Peyer's patch (tissue), 4 donors: Measurements from ENCODE around the gene TANGO6. TPM values are rescaled to one million over a fixed set of nuclear protein-coding genes. Genes with fewer than 3 reads are reported as not detected.

Experiments used
- DNase-seq, 3 donors: peaks; one replicate each; pipeline ENCODE4 v3.0.0-alpha.2; 2017 to 2019
- H3K27ac ChIP-seq, 4 donors: fragments of 200-600 bp; sonication (generic); one replicate each; pipeline ENCODE4 v1.5.1; 2016 to 2019
- H3K27me3 ChIP-seq, 2 donors: fragments of 200-600 bp; sonication (generic); one replicate each; pipeline ENCODE4 v1.5.1; 2019
- H3K36me3 ChIP-seq, 3 donors: fragments of 200-600 bp; sonication (generic); one replicate each; pipeline ENCODE4 v1.5.1; 2016 to 2019
- H3K4me1 ChIP-seq, 4 donors: fragments of 200-600 bp; sonication (generic); one replicate each; pipeline ENCODE4 v1.5.1; 2016 to 2019
- H3K4me3 ChIP-seq, 4 donors: fragments of 200-600 bp; sonication (generic); 1 replicate in 3 of 4; 2 replicates in 1 of 4; pipeline ENCODE4 v1.5.1; 2016 to 2019; ENCODE audit warnings: mild to moderate bottlenecking in 1 of 4
- H3K9me3 ChIP-seq, 4 donors: fragments of 200-600 bp; sonication (generic); one replicate each; pipeline ENCODE4 v1.5.1; 2016 to 2019; ENCODE audit warnings: mild to moderate bottlenecking in 1 of 4
- CTCF ChIP-seq, 6 experiments: fragments of 450-650 bp in 4 of 6; fragments of 200-600 bp in 2 of 6; sonication (generic) in 1 of 6; IDR thresholded peaks; one replicate each; pipeline ENCODE4 v1.5.1; 2017 to 2019; ENCODE audit warnings: antibody characterized with exemption in 6 of 6, mild to moderate bottlenecking in 3 of 6, moderate library complexity in 1 of 6
- POLR2A ChIP-seq, 2 donors: fragments of 450-650 bp; IDR thresholded peaks; one replicate each; pipeline ENCODE4 v1.5.1; 2017; ENCODE audit warnings: antibody characterized with exemption in 2 of 2, mild to moderate bottlenecking in 2 of 2, moderate library complexity in 2 of 2
- total RNA-seq, 4 donors: library from RNA; depleted of rRNA; stranded (reverse); fragments of >200 nt; gene quantifications; one replicate each; pipeline ENCODE4 v1.1.0, GENCODE V29; 2016

TANGO6 gene
- total RNA-seq, 4 donors from 2014 or later, result 9.2 to 44.6 (median 13.0) TPM

- DNase-seq, result no peak
- no peaks in the 10 kb centered on the region for H3K4me1 ChIP-seq
- peaks cover 0 to 4% (median 0%) of the 10 kb centered on the region in 3 donors for H3K36me3 ChIP-seq
- H3K27me3 ChIP-seq, result no peaks in the 10 kb centered on the region
- no peak overlapping the region for H3K27ac ChIP-seq
- TF ChIP-seq CTCF (IDR thresholded peaks at IDR 0.05), result no peak
- TF ChIP-seq POLR2A (IDR thresholded peaks at IDR 0.05), result no peak
- no peak overlapping the region for H3K4me3 ChIP-seq
- H3K9me3 ChIP-seq, result no peaks in the 10 kb centered on the region
These were observed 193.2 kb downstream of the TANGO6 start for GRCh38 chr16:69036399-69037091.

GRCh38 chr16:69037373-69038160 lies 194.2 kb downstream of the TANGO6 start:
- H3K27me3 ChIP-seq, result no peaks in the 10 kb centered on the region
- no peak overlapping the region for H3K27ac ChIP-seq
- H3K36me3 ChIP-seq, result peaks cover 0 to 10% (median 0%) of the 10 kb centered on the region in 3 donors
- no peaks in the 10 kb centered on the region for H3K9me3 ChIP-seq
- TF ChIP-seq POLR2A (IDR thresholded peaks at IDR 0.05) (no peak), CTCF (IDR thresholded peaks at IDR 0.05) (no peak)
- DNase-seq, result no peak
- no peaks in the 10 kb centered on the region for H3K4me1 ChIP-seq
- H3K4me3 ChIP-seq, result no peak overlapping the region

GRCh38 chr16:69039333-69039941 lies 196.1 kb downstream of the TANGO6 start:
- DNase-seq, result no peak
- H3K4me1 ChIP-seq, result no peaks in the 10 kb centered on the region
- peaks cover 0 to 10% (median 0%) of the 10 kb centered on the region in 3 donors for H3K36me3 ChIP-seq
- no peaks in the 10 kb centered on the region for H3K27me3 ChIP-seq
- H3K4me3 ChIP-seq, result no peak overlapping the region
- TF ChIP-seq CTCF (IDR thresholded peaks at IDR 0.05) (no peak), POLR2A (IDR thresholded peaks at IDR 0.05) (no peak)
- peak overlapping the region in 2 of 4 donors; percentile 54 to 72 for H3K27ac ChIP-seq
- H3K9me3 ChIP-seq, result no peaks in the 10 kb centered on the region

- Histone ChIP-seq H3K27me3 (no peaks in the 10 kb centered on the region), H3K36me3 (peaks cover 0 to 10% (median 0%) of the 10 kb centered on the region in 3 donors), H3K4me3 (no peak overlapping the region), H3K27ac (peak overlapping the region in 2 of 4 donors; percentile 54 to 72), H3K9me3 (no peaks in the 10 kb centered on the region), H3K4me1 (no peaks in the 10 kb centered on the region)
- DNase-seq, result peak in 1 of 3 donors; percentile 57
- no peak for TF ChIP-seq CTCF (IDR thresholded peaks at IDR 0.05)
- TF ChIP-seq POLR2A (IDR thresholded peaks at IDR 0.05), result no peak
These were observed 197.0 kb downstream of the TANGO6 start for GRCh38 chr16:69040144-69040909.
